ENCODE data around the gene ARHGEF40. TPM values are rescaled to one million over a fixed set of nuclear protein-coding genes. Genes with fewer than 3 reads are reported as not detected.

Gene ARHGEF40
- total RNA-seq, 1 experiment from 2014 or later: 2.7 TPM

DNA sequence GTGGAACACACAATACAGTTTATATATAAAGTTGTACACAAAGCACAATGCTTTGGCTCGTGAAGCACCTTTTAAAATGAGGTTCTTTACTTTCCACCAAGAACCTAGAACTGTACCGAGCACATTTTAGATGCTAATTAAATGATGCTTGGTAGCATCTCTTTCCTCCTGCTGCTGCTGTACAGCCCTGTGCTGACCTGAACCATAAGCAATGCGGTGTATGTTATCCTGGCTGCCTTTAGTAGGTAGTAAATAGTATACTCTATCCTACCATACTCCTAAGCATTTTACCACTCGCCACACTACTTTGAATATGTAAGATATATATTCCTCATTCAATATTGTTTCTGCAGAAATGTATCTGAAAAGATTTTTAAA is 15.3 kb upstream of the ARHGEF40 start:
- Histone ChIP-seq H3K9ac (ENCODE audit: low read length) (no peak overlapping the region), H3K27me3 (ENCODE audit: low read length) (peaks cover 21% of the 10 kb centered on the region), H3K36me3 (ENCODE audit: low read depth, low read length) (no peaks in the 10 kb centered on the region), H3K9me3 (ENCODE audit: low read length) (no peaks in the 10 kb centered on the region), H3K9me2 (replicated peaks; ENCODE audit: low read length) (no peaks in the 10 kb centered on the region), H3K27ac (ENCODE audit: low read length) (no peak overlapping the region), H3K4me3 (ENCODE audit: low read length) (no peak overlapping the region), H2AFZ (ENCODE audit: low read length) (no peak overlapping the region), H3K4me1 (ENCODE audit: insufficient read depth, low read length) (no peaks in the 10 kb centered on the region), H3F3A (ENCODE audit: low read length, unreplicated experiment) (no peaks in the 10 kb centered on the region), H4K20me1 (ENCODE audit: low read length) (no peaks in the 10 kb centered on the region), H3K4me2 (ENCODE audit: low read length) (no peak overlapping the region), H3K79me2 (ENCODE audit: low read length) (no peaks in the 10 kb centered on the region)
- ChIA-PET CTCF (no interaction called here), POLR2A (ENCODE audit: unreplicated experiment) (no interaction called here)
- TF ChIP-seq EZH2 (IDR thresholded peaks at IDR 0.05; ENCODE audit: low read length, unreplicated experiment) (no peak), EZH2phosphoT487 (IDR thresholded peaks at IDR 0.05; ENCODE audit: borderline replicate concordance, low read length) (no peak)
- TF ChIP-seq, protein P1, sequence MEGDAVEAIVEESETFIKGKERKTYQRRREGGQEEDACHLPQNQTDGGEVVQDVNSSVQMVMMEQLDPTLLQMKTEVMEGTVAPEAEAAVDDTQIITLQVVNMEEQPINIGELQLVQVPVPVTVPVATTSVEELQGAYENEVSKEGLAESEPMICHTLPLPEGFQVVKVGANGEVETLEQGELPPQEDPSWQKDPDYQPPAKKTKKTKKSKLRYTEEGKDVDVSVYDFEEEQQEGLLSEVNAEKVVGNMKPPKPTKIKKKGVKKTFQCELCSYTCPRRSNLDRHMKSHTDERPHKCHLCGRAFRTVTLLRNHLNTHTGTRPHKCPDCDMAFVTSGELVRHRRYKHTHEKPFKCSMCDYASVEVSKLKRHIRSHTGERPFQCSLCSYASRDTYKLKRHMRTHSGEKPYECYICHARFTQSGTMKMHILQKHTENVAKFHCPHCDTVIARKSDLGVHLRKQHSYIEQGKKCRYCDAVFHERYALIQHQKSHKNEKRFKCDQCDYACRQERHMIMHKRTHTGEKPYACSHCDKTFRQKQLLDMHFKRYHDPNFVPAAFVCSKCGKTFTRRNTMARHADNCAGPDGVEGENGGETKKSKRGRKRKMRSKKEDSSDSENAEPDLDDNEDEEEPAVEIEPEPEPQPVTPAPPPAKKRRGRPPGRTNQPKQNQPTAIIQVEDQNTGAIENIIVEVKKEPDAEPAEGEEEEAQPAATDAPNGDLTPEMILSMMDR (conservative IDR thresholded peaks at IDR 0.05; ENCODE audit: low read depth, low read length): no peak
- no TSS peak for BruUV-seq (replicated peaks)
- DNase-seq (no peak), ATAC-seq (no peak)
- intact Hi-C loops (cut with micrococcal nuclease): no loop called here

DNA sequence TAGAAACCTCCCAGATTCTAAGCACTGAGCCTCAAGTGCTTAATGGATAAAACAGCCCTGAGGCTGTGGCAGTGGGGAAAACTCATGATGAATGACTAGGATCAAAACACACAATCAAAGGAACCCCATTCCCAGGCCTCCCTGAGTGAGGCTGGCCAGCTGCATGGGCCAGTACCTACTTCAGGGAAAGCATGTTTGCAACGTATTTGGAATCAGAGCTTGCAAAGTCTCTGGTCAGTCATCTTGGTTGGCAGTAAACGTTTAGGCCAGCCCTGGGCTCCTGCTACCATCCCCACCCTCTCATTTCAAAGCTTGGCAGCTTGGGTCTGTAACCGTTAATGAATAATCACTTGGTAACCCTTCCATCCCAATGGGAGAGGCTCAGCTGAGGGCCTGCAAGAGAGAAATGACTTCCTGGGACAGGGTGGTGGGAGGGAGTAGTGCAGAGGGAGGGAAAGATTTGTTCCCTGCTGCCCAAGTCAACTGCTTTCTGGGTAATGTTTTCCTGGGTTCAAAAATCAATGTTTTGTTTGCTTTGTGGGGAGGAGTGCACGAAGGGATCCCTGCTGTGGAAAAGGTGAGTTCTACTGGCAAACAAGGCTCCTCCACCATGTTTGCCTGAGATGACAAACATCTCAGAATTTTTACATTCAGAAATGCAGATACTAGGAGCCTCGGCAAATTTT is 14.5 kb upstream of the ARHGEF40 start:
- no peak overlapping the region for H3K27ac ChIP-seq (ENCODE audit: low read length)
- TF ChIP-seq EZH2phosphoT487 (IDR thresholded peaks at IDR 0.05; ENCODE audit: borderline replicate concordance, low read length) (no peak), EZH2 (IDR thresholded peaks at IDR 0.05; ENCODE audit: low read length, unreplicated experiment) (no peak)
- TF ChIP-seq, protein P1 (conservative IDR thresholded peaks at IDR 0.05; ENCODE audit: low read depth, low read length): no peak
- no peak overlapping the region for H2AFZ ChIP-seq (ENCODE audit: low read length)
- no peak overlapping the region for H3K9ac ChIP-seq (ENCODE audit: low read length)
- H3K27me3 ChIP-seq (ENCODE audit: low read length): peaks cover 18% of the 10 kb centered on the region
- H3F3A ChIP-seq (ENCODE audit: low read length, unreplicated experiment): no peaks in the 10 kb centered on the region
- BruUV-seq (replicated peaks): no TSS peak
- H3K4me3 ChIP-seq (ENCODE audit: low read length): no peak overlapping the region
- H3K36me3 ChIP-seq (ENCODE audit: low read depth, low read length): no peaks in the 10 kb centered on the region
- no peaks in the 10 kb centered on the region for H3K9me2 ChIP-seq (replicated peaks; ENCODE audit: low read length)
- no peaks in the 10 kb centered on the region for H4K20me1 ChIP-seq (ENCODE audit: low read length)
- H3K9me3 ChIP-seq (ENCODE audit: low read length): no peaks in the 10 kb centered on the region
- intact Hi-C loops (cut with micrococcal nuclease): no loop called here
- H3K4me1 ChIP-seq (ENCODE audit: insufficient read depth, low read length): no peaks in the 10 kb centered on the region
- POLR2A ChIA-PET (ENCODE audit: unreplicated experiment): no interaction called here
- CTCF ChIA-PET: no interaction called here
- no peak for DNase-seq
- H3K79me2 ChIP-seq (ENCODE audit: low read length): no peaks in the 10 kb centered on the region
- ATAC-seq: no peak
- no peak overlapping the region for H3K4me2 ChIP-seq (ENCODE audit: low read length)

DNA sequence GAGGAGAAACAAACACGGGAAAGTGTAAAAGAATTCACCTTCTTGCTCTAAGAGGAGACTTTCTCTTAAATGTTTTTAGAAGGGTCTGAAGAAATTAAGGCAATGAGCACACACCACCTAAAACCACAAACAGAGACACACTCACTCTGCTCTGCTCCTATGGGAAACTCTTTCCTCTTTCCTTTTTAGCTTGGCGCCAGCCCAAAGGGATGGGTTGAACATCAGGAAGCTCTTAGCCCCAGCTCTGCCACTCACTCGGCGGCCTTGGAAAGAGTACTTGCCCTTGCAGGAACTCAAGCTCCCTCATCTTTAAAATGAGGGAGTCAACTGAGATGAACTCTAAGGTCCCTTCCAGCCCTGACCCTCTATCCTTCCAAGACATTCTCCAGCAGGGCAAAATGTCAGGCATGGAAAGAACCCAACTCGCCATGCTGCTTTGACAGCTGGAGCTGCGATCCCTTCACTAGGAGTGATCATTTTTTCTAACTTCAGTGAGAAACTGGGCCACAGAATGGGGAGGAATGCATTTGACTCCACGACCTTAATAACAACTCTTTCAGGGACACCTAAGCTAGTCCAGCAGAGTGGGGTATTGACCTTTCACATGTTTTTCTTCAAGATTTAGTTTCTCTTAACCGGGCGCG is 13.5 kb upstream of the ARHGEF40 start:
- no peak for TF ChIP-seq EZH2 (IDR thresholded peaks at IDR 0.05; ENCODE audit: low read length, unreplicated experiment)
- no peak for TF ChIP-seq EZH2phosphoT487 (IDR thresholded peaks at IDR 0.05; ENCODE audit: borderline replicate concordance, low read length)
- TF ChIP-seq, protein P1 (conservative IDR thresholded peaks at IDR 0.05; ENCODE audit: low read depth, low read length): no peak
- no peaks in the 10 kb centered on the region for H3K79me2 ChIP-seq (ENCODE audit: low read length)
- no TSS peak for BruUV-seq (replicated peaks)
- H3K9me3 ChIP-seq (ENCODE audit: low read length): no peaks in the 10 kb centered on the region
- ChIA-PET POLR2A (ENCODE audit: unreplicated experiment) (no interaction called here), CTCF (no interaction called here)
- H3K27me3 ChIP-seq (ENCODE audit: low read length): peaks cover 28% of the 10 kb centered on the region
- H2AFZ ChIP-seq (ENCODE audit: low read length): no peak overlapping the region
- H3K4me1 ChIP-seq (ENCODE audit: insufficient read depth, low read length): no peaks in the 10 kb centered on the region
- intact Hi-C loops (cut with micrococcal nuclease): no loop called here
- H3K9me2 ChIP-seq (replicated peaks; ENCODE audit: low read length): no peaks in the 10 kb centered on the region
- no peak for ATAC-seq
- H3K4me3 ChIP-seq (ENCODE audit: low read length): no peak overlapping the region
- no peak overlapping the region for H3K4me2 ChIP-seq (ENCODE audit: low read length)
- DNase-seq: peak; percentile 21
- H3K27ac ChIP-seq (ENCODE audit: low read length): no peak overlapping the region
- H4K20me1 ChIP-seq (ENCODE audit: low read length): no peaks in the 10 kb centered on the region
- H3F3A ChIP-seq (ENCODE audit: low read length, unreplicated experiment): no peaks in the 10 kb centered on the region
- H3K36me3 ChIP-seq (ENCODE audit: low read depth, low read length): no peaks in the 10 kb centered on the region
- no peak overlapping the region for H3K9ac ChIP-seq (ENCODE audit: low read length)
